ENCODE data around the gene DNAJC16.

Gene DNAJC16

GRCh38 chr1:15507278-15507677 is 19.4 kb upstream of the DNAJC16 start:
- ChIA-PET CTCF (no interaction called here), POLR2A (no interaction called here)
- peaks cover 2 to 42% (median 11%) of the 10 kb centered on the region in 4 experiments for H3K36me3 ChIP-seq (ENCODE audit: control insufficient read depth in 4 of 4, insufficient read depth in 4 of 4, low read length in 3 of 4)
- H3K27me3 ChIP-seq (replicated peaks in 2 of 5; ENCODE audit: control insufficient read depth in 4 of 5, insufficient read depth in 5 of 5, low read length in 4 of 5), result no peaks in the 10 kb centered on the region
- H3K27ac ChIP-seq (ENCODE audit: insufficient read depth in 1 of 2, low read depth in 1 of 2, low read length in 2 of 2, poor library complexity in 1 of 2, severe bottlenecking in 2 of 2), result no peak overlapping the region
- H3K4me1 ChIP-seq (ENCODE audit: control extremely low read depth in 1 of 4, control insufficient read depth in 4 of 4, insufficient read depth in 4 of 4, low read length in 3 of 4), result peaks cover 0 to 2% (median 0%) of the 10 kb centered on the region in 4 experiments
- DNase-seq, result no peak
- no peaks in the 10 kb centered on the region for H3K9me3 ChIP-seq (ENCODE audit: control extremely low read depth in 1 of 5, control insufficient read depth in 4 of 5, insufficient read depth in 2 of 5, low read depth in 1 of 5, low read length in 4 of 5)
- H3K4me3 ChIP-seq (ENCODE audit: control insufficient read depth in 1 of 7, extremely low read depth in 1 of 7, insufficient read depth in 4 of 7, low read depth in 2 of 7, low read length in 6 of 7), result no peak overlapping the region
- WGBS (ENCODE audit: insufficient coverage), result 92% methylated on average over 5 of the region's 5 CpGs

GRCh38 chr1:15508700-15509487 is 17.8 kb upstream of the DNAJC16 start:
- no peaks in the 10 kb centered on the region for H3K9me3 ChIP-seq (ENCODE audit: control extremely low read depth in 1 of 5, control insufficient read depth in 4 of 5, insufficient read depth in 2 of 5, low read depth in 1 of 5, low read length in 4 of 5)
- CTCF ChIA-PET, result no interaction called here
- POLR2A ChIA-PET, result interaction anchor here (0.6 kb wide), 1 partner anchor 1005 kb away, joined by 3 read pairs; no protein-coding TSS in a partner anchor
- H3K4me3 ChIP-seq (ENCODE audit: control insufficient read depth in 1 of 7, extremely low read depth in 1 of 7, insufficient read depth in 4 of 7, low read depth in 2 of 7, low read length in 6 of 7), result no peak overlapping the region
- peaks cover 0 to 2% (median 0%) of the 10 kb centered on the region in 4 experiments for H3K4me1 ChIP-seq (ENCODE audit: control extremely low read depth in 1 of 4, control insufficient read depth in 4 of 4, insufficient read depth in 4 of 4, low read length in 3 of 4)
- WGBS (ENCODE audit: insufficient coverage), result 95% methylated on average over 6 of the region's 12 CpGs
- peak; percentile 36 to 86 (median 48) for DNase-seq
- no peaks in the 10 kb centered on the region for H3K27me3 ChIP-seq (replicated peaks in 2 of 5; ENCODE audit: control insufficient read depth in 4 of 5, insufficient read depth in 5 of 5, low read length in 4 of 5)
- H3K27ac ChIP-seq (ENCODE audit: insufficient read depth in 1 of 2, low read depth in 1 of 2, low read length in 2 of 2, poor library complexity in 1 of 2, severe bottlenecking in 2 of 2), result no peak overlapping the region
- peaks cover 3 to 30% (median 8%) of the 10 kb centered on the region in 4 experiments for H3K36me3 ChIP-seq (ENCODE audit: control insufficient read depth in 4 of 4, insufficient read depth in 4 of 4, low read length in 3 of 4)

GRCh38 chr1:15509586-15509985 is 17.1 kb upstream of the DNAJC16 start:
- Histone ChIP-seq H3K9me3 (ENCODE audit: control extremely low read depth in 1 of 5, control insufficient read depth in 4 of 5, insufficient read depth in 2 of 5, low read depth in 1 of 5, low read length in 4 of 5) (no peaks in the 10 kb centered on the region), H3K36me3 (ENCODE audit: control insufficient read depth in 4 of 4, insufficient read depth in 4 of 4, low read length in 3 of 4) (peaks cover 3 to 25% (median 8%) of the 10 kb centered on the region in 4 experiments), H3K4me1 (ENCODE audit: control extremely low read depth in 1 of 4, control insufficient read depth in 4 of 4, insufficient read depth in 4 of 4, low read length in 3 of 4) (peaks cover 0 to 2% (median 0%) of the 10 kb centered on the region in 4 experiments), H3K4me3 (ENCODE audit: control insufficient read depth in 1 of 7, extremely low read depth in 1 of 7, insufficient read depth in 4 of 7, low read depth in 2 of 7, low read length in 6 of 7) (no peak overlapping the region), H3K27me3 (replicated peaks in 2 of 5; ENCODE audit: control insufficient read depth in 4 of 5, insufficient read depth in 5 of 5, low read length in 4 of 5) (no peaks in the 10 kb centered on the region), H3K27ac (ENCODE audit: insufficient read depth in 1 of 2, low read depth in 1 of 2, low read length in 2 of 2, poor library complexity in 1 of 2, severe bottlenecking in 2 of 2) (no peak overlapping the region)
- CTCF ChIA-PET, result no interaction called here
- no peak for DNase-seq
- WGBS (ENCODE audit: insufficient coverage), result no CpG with 5 or more reads among the region's 7 CpGs
- POLR2A ChIA-PET, result no interaction called here

GRCh38 chr1:15510611-15511405 is 15.8 kb upstream of the DNAJC16 start:
- DNase-seq, result no peak
- no peaks in the 10 kb centered on the region for H3K27me3 ChIP-seq (replicated peaks in 2 of 5; ENCODE audit: control insufficient read depth in 4 of 5, insufficient read depth in 5 of 5, low read length in 4 of 5)
- CTCF ChIA-PET, result interaction anchor here (1.4 kb wide), 1 partner anchor 188 kb away, joined by 3 read pairs; no protein-coding TSS in a partner anchor
- WGBS (ENCODE audit: insufficient coverage), result 91% methylated on average over 7 of the region's 8 CpGs
- peaks cover 0 to 16% (median 8%) of the 10 kb centered on the region in 4 experiments for H3K36me3 ChIP-seq (ENCODE audit: control insufficient read depth in 4 of 4, insufficient read depth in 4 of 4, low read length in 3 of 4)
- POLR2A ChIA-PET, result no interaction called here
- H3K9me3 ChIP-seq (ENCODE audit: control extremely low read depth in 1 of 5, control insufficient read depth in 4 of 5, insufficient read depth in 2 of 5, low read depth in 1 of 5, low read length in 4 of 5), result no peaks in the 10 kb centered on the region
- H3K4me1 ChIP-seq (ENCODE audit: control extremely low read depth in 1 of 4, control insufficient read depth in 4 of 4, insufficient read depth in 4 of 4, low read length in 3 of 4), result peaks cover 3 to 13% (median 8%) of the 10 kb centered on the region in 4 experiments
- no peak overlapping the region for H3K4me3 ChIP-seq (ENCODE audit: control insufficient read depth in 1 of 7, extremely low read depth in 1 of 7, insufficient read depth in 4 of 7, low read depth in 2 of 7, low read length in 6 of 7)
- no peak overlapping the region for H3K27ac ChIP-seq (ENCODE audit: insufficient read depth in 1 of 2, low read depth in 1 of 2, low read length in 2 of 2, poor library complexity in 1 of 2, severe bottlenecking in 2 of 2)

- CTCF ChIA-PET, result interaction anchor here (1.0 to 1.1 kb wide), 3 partner anchors 10 to 332 kb away, joined by 3 read pairs; no protein-coding TSS in a partner anchor
- 86% methylated on average over 1 of the region's 4 CpGs for WGBS (ENCODE audit: insufficient coverage)
- POLR2A ChIA-PET, result interaction anchor here (0.7 kb wide), 1 partner anchor 15 kb away, joined by 3 read pairs; no protein-coding TSS in a partner anchor
These were observed 13.5 kb upstream of the DNAJC16 start for GRCh38 chr1:15513192-15513591.

GRCh38 chr1:15513919-15514318 is 12.7 kb upstream of the DNAJC16 start:
- POLR2A ChIA-PET, result interaction anchor here (0.6 to 0.7 kb wide), 2 partner anchors 14 to 172 kb away, joined by 3 read pairs; no protein-coding TSS in a partner anchor

More at GRCh38 chr1:15513192-15513591, 13.5 kb upstream of the DNAJC16 start:
- DNase-seq, result no peak
- Histone ChIP-seq H3K36me3 (ENCODE audit: control insufficient read depth in 4 of 4, insufficient read depth in 4 of 4, low read length in 3 of 4) (peaks cover 3 to 16% (median 4%) of the 10 kb centered on the region in 4 experiments), H3K27ac (ENCODE audit: insufficient read depth in 1 of 2, low read depth in 1 of 2, low read length in 2 of 2, poor library complexity in 1 of 2, severe bottlenecking in 2 of 2) (no peak overlapping the region), H3K27me3 (replicated peaks in 2 of 5; ENCODE audit: control insufficient read depth in 4 of 5, insufficient read depth in 5 of 5, low read length in 4 of 5) (no peaks in the 10 kb centered on the region), H3K9me3 (ENCODE audit: control extremely low read depth in 1 of 5, control insufficient read depth in 4 of 5, insufficient read depth in 2 of 5, low read depth in 1 of 5, low read length in 4 of 5) (no peaks in the 10 kb centered on the region), H3K4me1 (ENCODE audit: control extremely low read depth in 1 of 4, control insufficient read depth in 4 of 4, insufficient read depth in 4 of 4, low read length in 3 of 4) (peaks cover 3 to 13% (median 8%) of the 10 kb centered on the region in 4 experiments), H3K4me3 (ENCODE audit: control insufficient read depth in 1 of 7, extremely low read depth in 1 of 7, insufficient read depth in 4 of 7, low read depth in 2 of 7, low read length in 6 of 7) (no peak overlapping the region)

More at GRCh38 chr1:15513919-15514318, 12.7 kb upstream of the DNAJC16 start:
- CTCF ChIA-PET, result no interaction called here
- DNase-seq, result no peak
- Histone ChIP-seq H3K4me3 (ENCODE audit: control insufficient read depth in 1 of 7, extremely low read depth in 1 of 7, insufficient read depth in 4 of 7, low read depth in 2 of 7, low read length in 6 of 7) (no peak overlapping the region), H3K27ac (ENCODE audit: insufficient read depth in 1 of 2, low read depth in 1 of 2, low read length in 2 of 2, poor library complexity in 1 of 2, severe bottlenecking in 2 of 2) (no peak overlapping the region), H3K27me3 (replicated peaks in 2 of 5; ENCODE audit: control insufficient read depth in 4 of 5, insufficient read depth in 5 of 5, low read length in 4 of 5) (no peaks in the 10 kb centered on the region), H3K9me3 (ENCODE audit: control extremely low read depth in 1 of 5, control insufficient read depth in 4 of 5, insufficient read depth in 2 of 5, low read depth in 1 of 5, low read length in 4 of 5) (no peaks in the 10 kb centered on the region), H3K4me1 (ENCODE audit: control extremely low read depth in 1 of 4, control insufficient read depth in 4 of 4, insufficient read depth in 4 of 4, low read length in 3 of 4) (peaks cover 3 to 13% (median 8%) of the 10 kb centered on the region in 4 experiments), H3K36me3 (ENCODE audit: control insufficient read depth in 4 of 4, insufficient read depth in 4 of 4, low read length in 3 of 4) (peaks cover 3 to 16% (median 4%) of the 10 kb centered on the region in 4 experiments)
- WGBS (ENCODE audit: insufficient coverage), result 100% methylated on average over 2 of the region's 3 CpGs
